Measurements from ENCODE around the gene SLC25A48. TPM values are rescaled to one million over a fixed set of nuclear protein-coding genes. Genes with fewer than 3 reads are reported as not detected.

Gene SLC25A48
- total RNA-seq, 1 experiment from 2014 or later, result not detected

DNA sequence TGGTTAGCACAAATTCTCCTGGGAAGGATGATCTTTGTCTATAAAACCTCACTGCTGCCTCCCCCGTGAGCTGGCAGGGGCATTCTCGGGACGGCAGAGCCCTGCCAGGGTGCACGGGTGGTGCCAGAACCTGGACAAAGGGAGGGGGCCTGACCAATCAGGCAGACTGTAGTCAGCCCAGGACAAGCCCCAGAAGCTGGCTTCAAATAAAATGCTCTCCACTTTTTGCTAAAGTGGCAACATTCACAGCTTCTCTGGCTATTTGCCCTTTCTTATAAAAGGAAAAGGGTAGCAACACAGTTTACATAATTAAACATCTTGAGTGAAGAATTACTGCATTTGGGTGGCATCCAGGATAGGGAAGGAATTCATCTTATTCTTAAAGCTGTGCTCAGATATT is 46.8 kb downstream of the SLC25A48 start:
- TF ChIP-seq, protein P1, sequence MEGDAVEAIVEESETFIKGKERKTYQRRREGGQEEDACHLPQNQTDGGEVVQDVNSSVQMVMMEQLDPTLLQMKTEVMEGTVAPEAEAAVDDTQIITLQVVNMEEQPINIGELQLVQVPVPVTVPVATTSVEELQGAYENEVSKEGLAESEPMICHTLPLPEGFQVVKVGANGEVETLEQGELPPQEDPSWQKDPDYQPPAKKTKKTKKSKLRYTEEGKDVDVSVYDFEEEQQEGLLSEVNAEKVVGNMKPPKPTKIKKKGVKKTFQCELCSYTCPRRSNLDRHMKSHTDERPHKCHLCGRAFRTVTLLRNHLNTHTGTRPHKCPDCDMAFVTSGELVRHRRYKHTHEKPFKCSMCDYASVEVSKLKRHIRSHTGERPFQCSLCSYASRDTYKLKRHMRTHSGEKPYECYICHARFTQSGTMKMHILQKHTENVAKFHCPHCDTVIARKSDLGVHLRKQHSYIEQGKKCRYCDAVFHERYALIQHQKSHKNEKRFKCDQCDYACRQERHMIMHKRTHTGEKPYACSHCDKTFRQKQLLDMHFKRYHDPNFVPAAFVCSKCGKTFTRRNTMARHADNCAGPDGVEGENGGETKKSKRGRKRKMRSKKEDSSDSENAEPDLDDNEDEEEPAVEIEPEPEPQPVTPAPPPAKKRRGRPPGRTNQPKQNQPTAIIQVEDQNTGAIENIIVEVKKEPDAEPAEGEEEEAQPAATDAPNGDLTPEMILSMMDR (conservative IDR thresholded peaks at IDR 0.05), result no peak
- no peak for TF ChIP-seq EZH2 (IDR thresholded peaks at IDR 0.05; ENCODE audit: low read depth)
- Histone ChIP-seq H3K4me1 (replicated peaks; ENCODE audit: insufficient read depth) (peaks cover 14% of the 10 kb centered on the region), H3K9me2 (ENCODE audit: insufficient read depth) (no peaks in the 10 kb centered on the region), H4K20me1 (ENCODE audit: insufficient read depth) (no peaks in the 10 kb centered on the region), H3K27me3 (ENCODE audit: insufficient read depth, low read depth) (peaks cover 20% of the 10 kb centered on the region), H3K4me2 (peak overlapping the region; percentile 48), H2AFZ (no peak overlapping the region), H3F3A (ENCODE audit: insufficient read depth, low read depth) (no peaks in the 10 kb centered on the region), H3K79me2 (ENCODE audit: low read depth) (no peaks in the 10 kb centered on the region), H3K4me3 (no peak overlapping the region), H3K27ac (no peak overlapping the region), H3K36me3 (ENCODE audit: low read depth) (no peaks in the 10 kb centered on the region), H3K9me3 (ENCODE audit: insufficient read depth, low read depth) (no peaks in the 10 kb centered on the region)
- CTCF ChIA-PET, result interaction anchor here (0.6 to 0.8 kb wide), 2 partner anchors 372 to 394 kb away, joined by 3 read pairs; no protein-coding TSS in a partner anchor
- intact Hi-C loops (cut with micrococcal nuclease; ENCODE audit: unreplicated experiment), result no loop called here
- no TSS peak for BruUV-seq (replicated peaks)
- POLR2A ChIA-PET (ENCODE audit: unreplicated experiment), result no interaction called here
- no peak for DNase-seq

DNA sequence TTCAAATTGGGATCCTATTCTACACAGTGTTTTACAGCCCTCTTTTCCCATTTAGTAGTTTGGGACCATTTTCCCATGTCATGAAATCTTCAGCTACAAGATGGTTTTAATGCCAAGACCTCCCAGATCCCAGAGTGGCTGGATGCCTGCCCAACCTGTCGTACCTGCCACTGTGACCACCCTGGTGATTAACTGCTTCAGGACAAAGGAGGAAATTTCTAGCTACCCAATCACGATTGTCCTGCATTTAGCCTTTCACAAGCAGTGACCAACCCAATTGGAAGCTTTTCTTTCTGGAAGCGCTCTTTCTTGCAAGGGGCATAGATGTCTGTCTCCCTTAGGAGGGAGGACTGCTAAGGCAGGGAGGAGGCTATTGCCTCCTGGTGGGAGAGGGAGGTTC is 47.4 kb downstream of the SLC25A48 start:
- Histone ChIP-seq H3K9me3 (ENCODE audit: insufficient read depth, low read depth) (no peaks in the 10 kb centered on the region), H3K79me2 (ENCODE audit: low read depth) (no peaks in the 10 kb centered on the region), H3K4me1 (replicated peaks; ENCODE audit: insufficient read depth) (peaks cover 14% of the 10 kb centered on the region), H3K27ac (no peak overlapping the region), H3K9me2 (ENCODE audit: insufficient read depth) (no peaks in the 10 kb centered on the region), H2AFZ (no peak overlapping the region), H3K36me3 (ENCODE audit: low read depth) (no peaks in the 10 kb centered on the region), H3F3A (ENCODE audit: insufficient read depth, low read depth) (no peaks in the 10 kb centered on the region), H3K27me3 (ENCODE audit: insufficient read depth, low read depth) (peaks cover 20% of the 10 kb centered on the region), H3K4me3 (no peak overlapping the region), H3K4me2 (no peak overlapping the region), H4K20me1 (ENCODE audit: insufficient read depth) (no peaks in the 10 kb centered on the region)
- no peak for DNase-seq
- TF ChIP-seq, protein P1 (conservative IDR thresholded peaks at IDR 0.05), result no peak
- TF ChIP-seq EZH2 (IDR thresholded peaks at IDR 0.05; ENCODE audit: low read depth), result no peak
- POLR2A ChIA-PET (ENCODE audit: unreplicated experiment), result no interaction called here
- CTCF ChIA-PET, result interaction anchor here (0.8 kb wide), 1 partner anchor 395 kb away, joined by 3 read pairs; no protein-coding TSS in a partner anchor
- BruUV-seq (replicated peaks), result no TSS peak
- intact Hi-C loops (cut with micrococcal nuclease; ENCODE audit: unreplicated experiment), result no loop called here

DNA sequence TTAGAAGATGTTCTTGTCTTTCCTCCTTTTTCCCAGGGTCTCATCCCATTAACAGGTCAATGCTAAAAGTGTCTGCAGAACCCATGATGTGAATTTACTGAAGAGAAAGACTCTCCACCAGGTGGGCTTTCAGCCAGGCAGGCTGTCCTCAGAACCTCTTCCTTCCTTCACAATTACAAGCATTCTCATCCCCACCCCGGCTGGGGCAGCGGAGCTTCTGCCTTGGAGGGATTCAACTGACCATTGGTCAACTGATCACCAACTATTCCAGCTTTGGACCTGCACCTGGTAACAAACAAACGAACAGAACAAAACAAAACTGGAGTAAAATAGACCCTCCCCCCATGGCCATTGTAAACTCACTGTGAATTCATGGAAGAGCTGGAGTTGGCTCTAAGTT is 48.6 kb downstream of the SLC25A48 start:
- Histone ChIP-seq H3K36me3 (ENCODE audit: low read depth) (no peaks in the 10 kb centered on the region), H4K20me1 (ENCODE audit: insufficient read depth) (no peaks in the 10 kb centered on the region), H3K27me3 (ENCODE audit: insufficient read depth, low read depth) (peaks cover 20% of the 10 kb centered on the region), H3K9me2 (ENCODE audit: insufficient read depth) (no peaks in the 10 kb centered on the region), H3K27ac (no peak overlapping the region), H2AFZ (no peak overlapping the region), H3F3A (ENCODE audit: insufficient read depth, low read depth) (no peaks in the 10 kb centered on the region), H3K79me2 (ENCODE audit: low read depth) (no peaks in the 10 kb centered on the region), H3K4me1 (replicated peaks; ENCODE audit: insufficient read depth) (peaks cover 19% of the 10 kb centered on the region), H3K9me3 (ENCODE audit: insufficient read depth, low read depth) (no peaks in the 10 kb centered on the region), H3K4me3 (no peak overlapping the region), H3K4me2 (no peak overlapping the region)
- TF ChIP-seq, protein P1 (conservative IDR thresholded peaks at IDR 0.05), result no peak
- TF ChIP-seq EZH2 (IDR thresholded peaks at IDR 0.05; ENCODE audit: low read depth), result no peak
- no TSS peak for BruUV-seq (replicated peaks)
- CTCF ChIA-PET, result interaction anchor here (0.7 kb wide), 1 partner anchor 306 kb away, joined by 3 read pairs; no protein-coding TSS in a partner anchor
- DNase-seq, result no peak
- intact Hi-C loops (cut with micrococcal nuclease; ENCODE audit: unreplicated experiment), result no loop called here
- POLR2A ChIA-PET (ENCODE audit: unreplicated experiment), result no interaction called here
